Activated CD8-positive, alpha-beta memory T cell treated with anti-CD3 and anti-CD28 coated beads for 36 hours (primary cell): ENCODE results near the gene EGFLAM. TPM values are rescaled to one million over a fixed set of nuclear protein-coding genes. Genes with fewer than 3 reads are reported as not detected.

Experiments used
- CTCF ChIA-PET: fragments of 350-600 bp; sonication (Branson Sonifier 250); formaldehyde crosslinking; loops from one replicate; lab custom pipeline; 2021; ENCODE audit warnings: antibody characterized with exemption; lab: Charles Lee
- POLR2A ChIA-PET: fragments of 350-600 bp; sonication (Branson Sonifier 250); formaldehyde crosslinking; loops from one replicate; lab custom pipeline; 2021; ENCODE audit warnings: antibody characterized with exemption; lab: Charles Lee
- total RNA-seq, 2 experiments: library from RNA; stranded (reverse); gene quantifications; one replicate each; pipeline ENCODE4 v1.2.3, GENCODE V29; 2021

The EGFLAM gene
- total RNA-seq, 2 experiments from 2014 or later, result not detected

GRCh38 chr5:38259809-38260160, 1.4 kb downstream of the EGFLAM start:
- ChIA-PET POLR2A (no interaction called here), CTCF (no interaction called here)

GRCh38 chr5:38263983-38264382, 5.6 kb downstream of the EGFLAM start:
- POLR2A ChIA-PET, result no interaction called here
- CTCF ChIA-PET, result no interaction called here

GRCh38 chr5:38265546-38266179, 7.3 kb downstream of the EGFLAM start:
- ChIA-PET POLR2A (no interaction called here), CTCF (interaction anchor here (0.7 to 1.3 kb wide), 5 partner anchors 9 to 657 kb away, joined by 3 read pairs; no protein-coding TSS in a partner anchor)

- ChIA-PET POLR2A (no interaction called here), CTCF (no interaction called here)
Measured at GRCh38 chr5:38267372-38267771, 9.0 kb downstream of the EGFLAM start.

GRCh38 chr5:38273626-38274025, 15.3 kb downstream of the EGFLAM start:
- CTCF ChIA-PET, result no interaction called here
- POLR2A ChIA-PET, result no interaction called here

- ChIA-PET POLR2A (no interaction called here), CTCF (no interaction called here)
Measured at GRCh38 chr5:38274370-38274769, 16.0 kb downstream of the EGFLAM start.

GRCh38 chr5:38284384-38284783, 26.0 kb downstream of the EGFLAM start:
- POLR2A ChIA-PET, result no interaction called here
- CTCF ChIA-PET, result no interaction called here

GRCh38 chr5:38285226-38285625, 26.9 kb downstream of the EGFLAM start:
- ChIA-PET POLR2A (no interaction called here), CTCF (no interaction called here)

GRCh38 chr5:38286002-38286401, 27.6 kb downstream of the EGFLAM start:
- POLR2A ChIA-PET, result no interaction called here
- CTCF ChIA-PET, result no interaction called here

GRCh38 chr5:38287124-38287523, 28.8 kb downstream of the EGFLAM start:
- ChIA-PET CTCF (no interaction called here), POLR2A (no interaction called here)

GRCh38 chr5:38289457-38289856, 31.1 kb downstream of the EGFLAM start:
- ChIA-PET CTCF (no interaction called here), POLR2A (no interaction called here)

- CTCF ChIA-PET, result no interaction called here
- POLR2A ChIA-PET, result interaction anchor here (0.6 kb wide), 1 partner anchor 38 kb away, joined by 3 read pairs; no protein-coding TSS in a partner anchor
Measured at GRCh38 chr5:38290028-38290653, 31.8 kb downstream of the EGFLAM start.

GRCh38 chr5:38291355-38291754, 33.0 kb downstream of the EGFLAM start:
- CTCF ChIA-PET, result no interaction called here
- POLR2A ChIA-PET, result no interaction called here

- ChIA-PET POLR2A (no interaction called here), CTCF (no interaction called here)
Measured at GRCh38 chr5:38292228-38292627, 33.9 kb downstream of the EGFLAM start.

GRCh38 chr5:38295751-38296150, 37.4 kb downstream of the EGFLAM start:
- CTCF ChIA-PET, result no interaction called here

GRCh38 chr5:38297830-38298608, 39.7 kb downstream of the EGFLAM start:
- POLR2A ChIA-PET, result no interaction called here
- CTCF ChIA-PET, result no interaction called here

More at GRCh38 chr5:38295751-38296150, 37.4 kb downstream of the EGFLAM start:
- POLR2A ChIA-PET, result no interaction called here

- ChIA-PET CTCF (no interaction called here), POLR2A (no interaction called here)
Measured at GRCh38 chr5:38299585-38299984, 41.2 kb downstream of the EGFLAM start.

- POLR2A ChIA-PET, result no interaction called here
Measured at GRCh38 chr5:38305148-38305547, 46.8 kb downstream of the EGFLAM start.

GRCh38 chr5:38307845-38308244, 49.5 kb downstream of the EGFLAM start:
- ChIA-PET CTCF (no interaction called here), POLR2A (no interaction called here)

More at GRCh38 chr5:38305148-38305547, 46.8 kb downstream of the EGFLAM start:
- CTCF ChIA-PET, result no interaction called here

GRCh38 chr5:38316544-38317224, 58.3 kb downstream of the EGFLAM start:
- ChIA-PET POLR2A (no interaction called here), CTCF (no interaction called here)
